ENCODE data around the gene ZNF17.

DNA sequence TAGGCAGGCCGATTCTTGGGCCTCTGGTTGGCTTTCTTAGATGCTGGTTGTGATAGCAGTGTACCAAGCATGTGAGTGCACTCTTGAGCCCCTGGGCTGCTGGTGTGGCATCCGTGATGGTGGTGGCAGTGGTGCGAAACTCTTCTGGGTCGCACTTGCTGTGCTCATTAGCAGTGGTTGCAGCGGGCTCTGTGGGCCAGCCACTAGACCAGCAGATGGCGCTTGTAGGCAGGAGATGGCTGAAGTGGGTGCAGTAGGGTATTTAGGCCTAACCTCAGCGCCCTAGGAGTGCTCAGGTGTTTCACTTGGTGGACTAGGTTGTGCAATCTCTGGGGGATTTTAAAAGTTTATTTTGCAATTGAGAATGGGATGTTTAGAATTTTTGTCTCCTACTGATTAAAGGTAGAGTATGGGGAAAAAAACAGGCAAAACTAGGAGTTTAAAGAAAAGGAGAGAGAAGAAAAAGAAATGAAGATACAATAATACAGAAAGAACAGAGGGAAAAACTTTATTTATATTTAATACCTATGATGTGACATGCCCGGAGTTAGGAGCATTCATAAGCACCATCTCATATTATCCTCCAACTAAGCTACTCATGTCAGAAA is 4.3 kb upstream of the ZNF17 start:
- TF ChIP-seq POLR2A (IDR thresholded peaks at IDR 0.05; ENCODE audit: low read depth, low read length) (no peak), POLR2AphosphoS5 (IDR thresholded peaks at IDR 0.05; ENCODE audit: low read depth, low read length) (no peak)
